Right lobe of liver (tissue), 6 donors: ENCODE measurements around the gene BANK1. TPM values are rescaled to one million over a fixed set of nuclear protein-coding genes. Genes with fewer than 3 reads are reported as not detected.
A peak's percentile ranks its signal among the peaks of the same experiment; 100 is the strongest.

ENCODE experiments used
- ATAC-seq, 4 donors: fragments of 200-7000 bp; cut with Tn5 transposase; one replicate each; pipeline ENCODE4 v1.9.1; 2020; ENCODE audit warnings: mild to moderate bottlenecking in 4 of 4, moderate library complexity in 4 of 4
- DNase-seq, 3 donors: peaks; one replicate each; pipeline ENCODE4 v3.0.0-alpha.2; 2020
- H3K27ac ChIP-seq, 3 donors: fragments of 200-600 bp; one replicate each; pipeline ENCODE4 v1.8.0; 2022
- H3K27me3 ChIP-seq, 2 donors: fragments of 200-600 bp; one replicate each; pipeline ENCODE4 v1.8.0; 2022
- H3K36me3 ChIP-seq, 4 donors: fragments of 200-600 bp; sonication (generic) in 1 of 4; one replicate each; pipeline versions ENCODE4 v1.5.1 to v1.8.0; 2017 to 2022; ENCODE audit warnings: control low read depth in 1 of 4
- H3K4me1 ChIP-seq, 4 donors: fragments of 200-600 bp; sonication (generic) in 1 of 4; one replicate each; pipeline versions ENCODE4 v1.5.1 to v1.8.0; 2017 to 2022; ENCODE audit warnings: control low read depth in 1 of 4
- H3K4me3 ChIP-seq, 3 donors: fragments of 200-600 bp; one replicate each; pipeline ENCODE4 v1.8.0; 2022
- H3K9me3 ChIP-seq, 4 donors: fragments of 200-600 bp; sonication (generic) in 1 of 4; one replicate each; pipeline versions ENCODE4 v1.5.1 to v1.8.0; 2017 to 2022; ENCODE audit warnings: control low read depth in 1 of 4
- POLR2A ChIP-seq: fragments of 450-650 bp; IDR thresholded peaks from one replicate; pipeline ENCODE4 v1.6.1; 2017; ENCODE audit warnings: antibody characterized with exemption, mild to moderate bottlenecking
- WGBS: methylation state at CpG from one replicate; pipeline ENCODE4 v1.1.6; 2018; ENCODE audit warnings: low coverage, low lambda C conversion rate; ENCODE audit not compliant: insufficient coverage; ENCODE audit errors: missing lambda C conversion rate; 5-methylcytosine and 5-hydroxymethylcytosine counted together
- intact Hi-C, 2 donors: fragments of 100-400 bp; cut with DNase I; formaldehyde crosslinking; loops; one replicate each; pipeline versions ENCODE4 v1.11.2 to v1.14.1; 2022
- total RNA-seq, 6 experiments: library from RNA; depleted of rRNA in 2 of 6; stranded (reverse); fragments of >200 nt in 2 of 6; fragmentation: NEBNext Ultra II Directional in 3 of 6; extraction: Animal tissue kit (Norgen Biotek cat#: 25700) in 3 of 6; gene quantifications; one replicate each; pipeline versions ENCODE4 v1.1.0 to v1.2.4, GENCODE V29; 2016 to 2023
- TF ChIP-seq, protein P1 (sequence below), 4 donors: fragments of 200-600 bp in 3 of 4; fragments of 450-650 bp in 1 of 4; IDR thresholded peaks; one replicate each; pipeline versions ENCODE4 v1.5.1 to v1.8.0; 2016 to 2022; ENCODE audit warnings: antibody characterized with exemption in 4 of 4, mild to moderate bottlenecking in 2 of 4
- donor health status: DM: no; HTN: yes; CAD: no.
- donor health status: DM: no; HTN: no; CAD: no.
- donor health status: DM: no; HTN: no; CAD: no.
- donor health status: DM: no; HTN: yes; CAD: no.
- donor health status: DM: no; HTN: yes; CAD: no.

BANK1 gene
- total RNA-seq, 6 experiments from 2014 or later: 0.06 to 0.84 (median 0.27) TPM; not detected in 2

DNA sequence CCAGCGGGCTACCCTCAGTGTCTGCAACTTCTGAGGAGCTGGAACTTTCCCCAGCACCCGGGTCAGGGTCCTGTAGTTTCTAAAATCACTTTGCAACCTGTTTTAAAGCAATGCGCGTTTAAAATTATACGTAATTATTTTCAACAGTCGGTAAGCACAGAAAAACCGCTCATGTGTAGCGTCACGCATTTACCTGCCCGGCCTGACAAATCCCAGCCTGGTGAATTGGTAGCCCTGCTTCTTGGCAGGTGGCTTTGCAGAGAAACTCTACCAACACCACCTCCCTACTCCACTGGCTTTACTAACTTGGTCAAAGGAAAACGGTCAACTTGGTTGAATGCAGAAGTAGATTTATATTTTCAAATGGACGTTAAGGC lies 640 bp downstream of the BANK1 start:
- peak in 3 of 4 donors; percentile 15 to 43 (median 37) for ATAC-seq
- Histone ChIP-seq H3K4me1 (peaks cover 0 to 7% (median 0%) of the 10 kb centered on the region in 4 donors), H3K9me3 (no peaks in the 10 kb centered on the region), H3K4me3 (peak overlapping the region; percentile 42 to 56 (median 55)), H3K27me3 (no peaks in the 10 kb centered on the region), H3K36me3 (no peaks in the 10 kb centered on the region), H3K27ac (no peak overlapping the region)
- TF ChIP-seq, protein P1, sequence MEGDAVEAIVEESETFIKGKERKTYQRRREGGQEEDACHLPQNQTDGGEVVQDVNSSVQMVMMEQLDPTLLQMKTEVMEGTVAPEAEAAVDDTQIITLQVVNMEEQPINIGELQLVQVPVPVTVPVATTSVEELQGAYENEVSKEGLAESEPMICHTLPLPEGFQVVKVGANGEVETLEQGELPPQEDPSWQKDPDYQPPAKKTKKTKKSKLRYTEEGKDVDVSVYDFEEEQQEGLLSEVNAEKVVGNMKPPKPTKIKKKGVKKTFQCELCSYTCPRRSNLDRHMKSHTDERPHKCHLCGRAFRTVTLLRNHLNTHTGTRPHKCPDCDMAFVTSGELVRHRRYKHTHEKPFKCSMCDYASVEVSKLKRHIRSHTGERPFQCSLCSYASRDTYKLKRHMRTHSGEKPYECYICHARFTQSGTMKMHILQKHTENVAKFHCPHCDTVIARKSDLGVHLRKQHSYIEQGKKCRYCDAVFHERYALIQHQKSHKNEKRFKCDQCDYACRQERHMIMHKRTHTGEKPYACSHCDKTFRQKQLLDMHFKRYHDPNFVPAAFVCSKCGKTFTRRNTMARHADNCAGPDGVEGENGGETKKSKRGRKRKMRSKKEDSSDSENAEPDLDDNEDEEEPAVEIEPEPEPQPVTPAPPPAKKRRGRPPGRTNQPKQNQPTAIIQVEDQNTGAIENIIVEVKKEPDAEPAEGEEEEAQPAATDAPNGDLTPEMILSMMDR (IDR thresholded peaks at IDR 0.05): no peak
- no peak for TF ChIP-seq POLR2A
- intact Hi-C loops: no loop called here
- 12% methylated on average over 12 of the region's 12 CpGs for WGBS
- DNase-seq: no peak

- H3K27me3 ChIP-seq: no peaks in the 10 kb centered on the region
- intact Hi-C loops: no loop called here
- no peaks in the 10 kb centered on the region for H3K9me3 ChIP-seq
- H3K36me3 ChIP-seq: no peaks in the 10 kb centered on the region
- H3K27ac ChIP-seq: no peak overlapping the region
- DNase-seq (no peak), ATAC-seq (no peak)
- TF ChIP-seq, protein P1 (IDR thresholded peaks at IDR 0.05): no peak
- no peak for TF ChIP-seq POLR2A
- no peak overlapping the region for H3K4me3 ChIP-seq
- 60% methylated on average over 4 of the region's 4 CpGs for whole genome bisulfite sequencing
- H3K4me1 ChIP-seq: peaks cover 0 to 7% (median 0%) of the 10 kb centered on the region in 4 donors
Measured at GRCh38 chr4:101792056-101792590, 1.6 kb downstream of the BANK1 start.

GRCh38 chr4:101793397-101793796 lies 2.9 kb downstream of the BANK1 start:
- Histone ChIP-seq H3K9me3 (no peaks in the 10 kb centered on the region), H3K36me3 (no peaks in the 10 kb centered on the region), H3K27ac (no peak overlapping the region), H3K4me1 (peaks cover 0 to 7% (median 0%) of the 10 kb centered on the region in 4 donors), H3K4me3 (no peak overlapping the region), H3K27me3 (no peaks in the 10 kb centered on the region)
- TF ChIP-seq, protein P1 (IDR thresholded peaks at IDR 0.05): no peak
- no peak for TF ChIP-seq POLR2A
- intact Hi-C loops: no loop called here
- ATAC-seq: no peak
- no peak for DNase-seq

DNA sequence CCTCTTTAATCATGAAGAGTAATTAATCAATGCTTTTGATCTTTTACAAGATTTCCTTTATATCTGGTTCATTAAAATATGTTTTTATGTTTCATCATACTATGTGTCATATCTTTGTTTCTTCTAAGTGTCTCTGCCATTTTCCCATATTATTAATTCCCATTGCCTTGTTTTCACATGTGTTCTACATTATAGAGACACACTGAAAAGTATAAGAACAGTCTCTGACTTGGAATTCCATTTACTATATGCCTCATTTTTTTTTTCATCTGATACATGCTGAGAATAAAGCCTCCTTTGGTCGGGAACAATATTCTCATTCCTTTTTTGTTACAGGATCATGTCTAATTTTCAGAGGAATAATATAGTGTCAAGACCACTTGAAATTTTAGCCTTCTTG lies 4.3 kb downstream of the BANK1 start:
- intact Hi-C loops: no loop called here
- H3K4me1 ChIP-seq: peaks cover 0 to 7% (median 0%) of the 10 kb centered on the region in 4 donors
- ATAC-seq (no peak), DNase-seq (no peak)
- H3K4me3 ChIP-seq: no peak overlapping the region
- no peak for TF ChIP-seq POLR2A
- TF ChIP-seq, protein P1 (IDR thresholded peaks at IDR 0.05): no peak
- H3K27ac ChIP-seq: no peak overlapping the region
- H3K9me3 ChIP-seq: no peaks in the 10 kb centered on the region
- H3K36me3 ChIP-seq: no peaks in the 10 kb centered on the region
- no peaks in the 10 kb centered on the region for H3K27me3 ChIP-seq
- WGBS: 25% methylated on average over 1 of the region's 1 CpG

- intact Hi-C loops: no loop called here
- H3K4me1 ChIP-seq: peaks cover 0 to 7% (median 0%) of the 10 kb centered on the region in 4 donors
- no peak overlapping the region for H3K27ac ChIP-seq
- no peak for ATAC-seq
- no peak overlapping the region for H3K4me3 ChIP-seq
- no peak for DNase-seq
- no peaks in the 10 kb centered on the region for H3K36me3 ChIP-seq
- no peaks in the 10 kb centered on the region for H3K9me3 ChIP-seq
- H3K27me3 ChIP-seq: no peaks in the 10 kb centered on the region
- TF ChIP-seq, protein P1 (IDR thresholded peaks at IDR 0.05): no peak
- TF ChIP-seq POLR2A: no peak
Measured at GRCh38 chr4:101795704-101796103, 5.2 kb downstream of the BANK1 start.
